IMR-90 (cell line): ENCODE measurements around the gene SH3BP4.

Experiments
- BHLHE40 ChIP-seq: fragments of 150-350 bp; IDR thresholded peaks from 2 replicates; pipeline ENCODE4 v1.6.1; 2016; ENCODE audit warnings: mild to moderate bottlenecking, low read depth, low read length
- CEBPB ChIP-seq: IDR thresholded peaks from 2 replicates; pipeline ENCODE4 v1.6.1; 2012; ENCODE audit warnings: low read depth, low read length, improper control_type of control experiment
- FOS ChIP-seq: fragments of 150-350 bp; IDR thresholded peaks from 2 replicates; pipeline ENCODE4 v1.6.1; 2016; ENCODE audit warnings: low read depth, low read length
- MAZ ChIP-seq: IDR thresholded peaks from 2 replicates; pipeline ENCODE4 v1.6.1; 2012; ENCODE audit warnings: low read depth, mild to moderate bottlenecking, low read length, improper control_type of control experiment, moderate library complexity, borderline replicate concordance
- MXI1 ChIP-seq: IDR thresholded peaks from 2 replicates; pipeline ENCODE4 v1.6.1; 2012; ENCODE audit warnings: low read depth, mild to moderate bottlenecking, low read length, moderate library complexity, borderline replicate concordance
- POLR2A ChIP-seq: IDR thresholded peaks from 2 replicates; pipeline ENCODE4 v1.6.1; 2012; ENCODE audit warnings: mild to moderate bottlenecking, low read depth, low read length
- RAD21 ChIP-seq: IDR thresholded peaks from 2 replicates; pipeline ENCODE4 v1.6.1; 2012; ENCODE audit warnings: low read length, improper control_type of control experiment
- RCOR1 ChIP-seq: IDR thresholded peaks from 2 replicates; pipeline ENCODE4 v1.6.1; 2012; ENCODE audit warnings: mild to moderate bottlenecking, low read length, improper control_type of control experiment; ENCODE audit not compliant: insufficient replicate concordance
- RFX5 ChIP-seq: IDR thresholded peaks from 2 replicates; pipeline ENCODE4 v1.8.0; 2012; ENCODE audit warnings: low read depth, mild to moderate bottlenecking, low read length, moderate library complexity
- SMC3 ChIP-seq: fragments of 150-350 bp; IDR thresholded peaks from 2 replicates; pipeline ENCODE4 v1.6.1; 2016; ENCODE audit warnings: low read depth, mild to moderate bottlenecking, antibody characterized with exemption, low read length, moderate library complexity
- TF ChIP-seq, protein P1 (sequence below): conservative IDR thresholded peaks from 2 replicates; pipeline ENCODE4 v1.5.1; 2012; ENCODE audit warnings: mild to moderate bottlenecking, low read depth, low read length, improper control_type of control experiment
- TF ChIP-seq, protein P2 (sequence below): fragments of 150-350 bp; IDR thresholded peaks from 2 replicates; pipeline ENCODE4 v1.6.1; 2016; ENCODE audit warnings: low read depth, mild to moderate bottlenecking, low read length, moderate library complexity, borderline replicate concordance
- TF ChIP-seq, protein P3 (sequence below): fragments of 150-350 bp; IDR thresholded peaks from 2 replicates; pipeline ENCODE4 v1.6.1; 2017; ENCODE audit warnings: mild to moderate bottlenecking, antibody characterized with exemption, low read length, low read depth

DNA sequence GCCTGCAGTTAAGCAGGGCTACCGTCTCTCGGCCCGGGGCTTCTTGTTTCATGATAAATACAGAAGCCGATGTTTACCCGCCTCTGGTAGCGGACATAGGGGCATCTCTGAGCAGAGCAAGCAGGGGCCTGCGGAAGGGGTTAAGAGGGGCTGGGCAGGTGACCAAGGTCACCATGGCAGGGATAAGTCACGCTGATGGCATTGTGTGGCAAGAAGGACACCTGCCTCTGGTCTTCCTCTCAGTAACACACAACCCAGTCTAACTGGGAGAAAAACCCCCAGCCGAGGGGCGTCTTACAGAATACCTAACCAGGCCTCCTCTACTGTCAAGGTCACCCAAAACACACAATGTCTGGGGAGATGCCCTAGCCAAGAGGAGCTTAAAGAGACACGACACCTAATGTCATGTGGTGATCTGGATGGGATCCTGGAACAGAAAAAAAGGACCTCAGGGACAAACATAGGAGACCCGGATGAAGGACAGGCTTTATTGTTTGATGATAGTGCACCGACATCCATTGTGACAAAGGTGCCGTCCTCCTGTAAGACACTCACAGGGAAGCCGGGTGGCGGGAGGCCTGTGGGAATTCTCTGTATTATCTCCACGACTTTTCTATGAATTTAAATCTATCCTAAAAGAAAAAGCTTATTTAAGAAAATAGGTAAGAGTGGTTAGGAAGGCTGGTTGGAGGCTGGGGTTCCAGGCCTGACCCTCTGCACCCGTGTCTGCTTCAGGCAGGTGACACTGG, 24.8 kb downstream of the SH3BP4 start:
- TF ChIP-seq, protein P1, sequence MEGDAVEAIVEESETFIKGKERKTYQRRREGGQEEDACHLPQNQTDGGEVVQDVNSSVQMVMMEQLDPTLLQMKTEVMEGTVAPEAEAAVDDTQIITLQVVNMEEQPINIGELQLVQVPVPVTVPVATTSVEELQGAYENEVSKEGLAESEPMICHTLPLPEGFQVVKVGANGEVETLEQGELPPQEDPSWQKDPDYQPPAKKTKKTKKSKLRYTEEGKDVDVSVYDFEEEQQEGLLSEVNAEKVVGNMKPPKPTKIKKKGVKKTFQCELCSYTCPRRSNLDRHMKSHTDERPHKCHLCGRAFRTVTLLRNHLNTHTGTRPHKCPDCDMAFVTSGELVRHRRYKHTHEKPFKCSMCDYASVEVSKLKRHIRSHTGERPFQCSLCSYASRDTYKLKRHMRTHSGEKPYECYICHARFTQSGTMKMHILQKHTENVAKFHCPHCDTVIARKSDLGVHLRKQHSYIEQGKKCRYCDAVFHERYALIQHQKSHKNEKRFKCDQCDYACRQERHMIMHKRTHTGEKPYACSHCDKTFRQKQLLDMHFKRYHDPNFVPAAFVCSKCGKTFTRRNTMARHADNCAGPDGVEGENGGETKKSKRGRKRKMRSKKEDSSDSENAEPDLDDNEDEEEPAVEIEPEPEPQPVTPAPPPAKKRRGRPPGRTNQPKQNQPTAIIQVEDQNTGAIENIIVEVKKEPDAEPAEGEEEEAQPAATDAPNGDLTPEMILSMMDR = no peak
- no peak for TF ChIP-seq POLR2A
- TF ChIP-seq, protein P2, sequence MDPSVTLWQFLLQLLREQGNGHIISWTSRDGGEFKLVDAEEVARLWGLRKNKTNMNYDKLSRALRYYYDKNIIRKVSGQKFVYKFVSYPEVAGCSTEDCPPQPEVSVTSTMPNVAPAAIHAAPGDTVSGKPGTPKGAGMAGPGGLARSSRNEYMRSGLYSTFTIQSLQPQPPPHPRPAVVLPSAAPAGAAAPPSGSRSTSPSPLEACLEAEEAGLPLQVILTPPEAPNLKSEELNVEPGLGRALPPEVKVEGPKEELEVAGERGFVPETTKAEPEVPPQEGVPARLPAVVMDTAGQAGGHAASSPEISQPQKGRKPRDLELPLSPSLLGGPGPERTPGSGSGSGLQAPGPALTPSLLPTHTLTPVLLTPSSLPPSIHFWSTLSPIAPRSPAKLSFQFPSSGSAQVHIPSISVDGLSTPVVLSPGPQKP = no peak
- TF ChIP-seq RAD21 = no peak
- no peak for TF ChIP-seq SMC3
- TF ChIP-seq CEBPB = no peak
- no peak for TF ChIP-seq BHLHE40
- no peak for TF ChIP-seq MXI1
- no peak for TF ChIP-seq RCOR1
- TF ChIP-seq RFX5 = no peak
- no peak for TF ChIP-seq MAZ
- TF ChIP-seq, protein P3, sequence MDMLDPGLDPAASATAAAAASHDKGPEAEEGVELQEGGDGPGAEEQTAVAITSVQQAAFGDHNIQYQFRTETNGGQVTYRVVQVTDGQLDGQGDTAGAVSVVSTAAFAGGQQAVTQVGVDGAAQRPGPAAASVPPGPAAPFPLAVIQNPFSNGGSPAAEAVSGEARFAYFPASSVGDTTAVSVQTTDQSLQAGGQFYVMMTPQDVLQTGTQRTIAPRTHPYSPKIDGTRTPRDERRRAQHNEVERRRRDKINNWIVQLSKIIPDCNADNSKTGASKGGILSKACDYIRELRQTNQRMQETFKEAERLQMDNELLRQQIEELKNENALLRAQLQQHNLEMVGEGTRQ = no peak
- no peak for TF ChIP-seq FOS
